Measurements from ENCODE around the gene ZNF697.
"Not testable (repeated sequence)": the region's sequence is repeated elsewhere in the genome, so short reads cannot be mapped to it uniquely, and the experiment has no call there.

The ZNF697 gene

GRCh38 chr1:119605080-119605479 lies 43.0 kb downstream of the ZNF697 start:
- H3K9ac ChIP-seq (ENCODE audit: low read length); H3K36me3 ChIP-seq (ENCODE audit: control insufficient read depth, insufficient read depth, low read length); H3K27ac ChIP-seq (ENCODE audit: low read depth, low read length); H3K27me3 ChIP-seq (ENCODE audit: control insufficient read depth, insufficient read depth, low read length); H3K4me1 ChIP-seq (ENCODE audit: control insufficient read depth, insufficient read depth, low read length); H3K4me3 ChIP-seq (ENCODE audit: low read length): not testable (repeated sequence)

DNA sequence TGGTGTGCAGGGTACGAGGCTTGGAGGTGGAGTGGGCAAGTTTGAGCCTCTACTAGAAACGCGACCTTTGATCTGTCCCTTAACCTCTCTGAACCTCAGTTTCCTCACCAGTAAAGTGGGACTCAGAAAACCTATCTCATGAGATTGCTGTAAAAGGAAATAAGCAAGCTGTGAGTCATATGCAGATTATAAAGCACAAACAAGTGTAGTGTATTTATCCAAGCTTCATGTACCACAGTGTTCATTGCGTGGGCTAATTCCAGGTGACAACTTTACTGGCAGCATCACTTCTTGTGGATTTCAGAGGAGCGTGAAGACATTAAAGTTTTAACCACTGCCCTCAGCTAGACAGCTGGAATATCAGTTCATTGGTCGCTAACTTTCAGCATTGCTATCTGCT lies 44.4 kb downstream of the ZNF697 start:
- Histone ChIP-seq H3K36me3 (ENCODE audit: control insufficient read depth, insufficient read depth, low read length) (no peaks in the 10 kb centered on the region), H3K9ac (ENCODE audit: low read length) (no peak overlapping the region), H3K27me3 (ENCODE audit: control insufficient read depth, insufficient read depth, low read length) (no peaks in the 10 kb centered on the region), H3K4me1 (ENCODE audit: control insufficient read depth, insufficient read depth, low read length) (no peaks in the 10 kb centered on the region), H3K4me3 (ENCODE audit: low read length) (no peak overlapping the region), H3K27ac (ENCODE audit: low read depth, low read length) (no peak overlapping the region)

DNA sequence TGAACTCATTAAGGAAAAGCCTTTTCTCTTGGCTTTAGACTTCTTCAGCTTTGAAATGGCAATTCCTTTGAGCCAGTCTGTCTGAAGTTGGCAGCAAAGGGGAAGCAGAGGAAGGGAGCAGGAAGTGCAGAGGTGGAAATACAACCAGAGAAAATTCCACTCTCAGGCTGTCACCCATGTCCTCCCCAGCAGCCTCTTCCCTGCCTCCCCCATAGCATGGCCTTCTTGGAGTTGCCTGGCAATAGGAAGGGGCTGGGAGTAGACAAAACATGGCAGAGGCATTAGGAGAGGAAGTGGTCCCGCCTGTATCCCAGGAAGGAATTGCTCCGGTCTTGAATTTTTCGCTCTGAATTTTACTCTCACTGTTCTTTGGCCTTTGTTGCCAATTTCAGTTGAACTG lies 44.8 kb downstream of the ZNF697 start:
- H3K9ac ChIP-seq (ENCODE audit: low read length); H3K36me3 ChIP-seq (ENCODE audit: control insufficient read depth, insufficient read depth, low read length); H3K27me3 ChIP-seq (ENCODE audit: control insufficient read depth, insufficient read depth, low read length); H3K4me3 ChIP-seq (ENCODE audit: low read length); H3K4me1 ChIP-seq (ENCODE audit: control insufficient read depth, insufficient read depth, low read length); H3K27ac ChIP-seq (ENCODE audit: low read depth, low read length): not testable (repeated sequence)

DNA sequence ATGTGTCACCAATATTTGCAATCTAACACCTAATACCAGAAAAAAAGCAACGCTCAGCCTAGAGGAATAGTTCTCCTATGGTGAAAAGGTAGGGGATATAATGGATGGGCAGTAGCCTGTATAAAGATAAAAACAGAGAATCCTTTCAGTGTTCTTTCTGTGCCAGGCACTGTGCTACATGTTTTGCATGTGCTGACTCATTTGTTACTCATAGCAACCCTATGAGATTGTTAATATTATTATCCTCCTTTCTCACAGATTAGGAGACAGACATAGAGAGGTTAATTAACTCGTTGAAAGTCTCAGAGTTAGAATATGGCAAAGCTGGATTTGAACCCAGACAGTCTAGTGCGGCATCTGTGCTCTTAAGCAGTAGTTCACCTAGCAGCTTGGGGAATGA lies 45.3 kb downstream of the ZNF697 start:
- not testable (repeated sequence) for H3K27me3 ChIP-seq (ENCODE audit: control insufficient read depth, insufficient read depth, low read length); H3K9ac ChIP-seq (ENCODE audit: low read length); H3K4me1 ChIP-seq (ENCODE audit: control insufficient read depth, insufficient read depth, low read length); H3K27ac ChIP-seq (ENCODE audit: low read depth, low read length); H3K4me3 ChIP-seq (ENCODE audit: low read length); H3K36me3 ChIP-seq (ENCODE audit: control insufficient read depth, insufficient read depth, low read length)

DNA sequence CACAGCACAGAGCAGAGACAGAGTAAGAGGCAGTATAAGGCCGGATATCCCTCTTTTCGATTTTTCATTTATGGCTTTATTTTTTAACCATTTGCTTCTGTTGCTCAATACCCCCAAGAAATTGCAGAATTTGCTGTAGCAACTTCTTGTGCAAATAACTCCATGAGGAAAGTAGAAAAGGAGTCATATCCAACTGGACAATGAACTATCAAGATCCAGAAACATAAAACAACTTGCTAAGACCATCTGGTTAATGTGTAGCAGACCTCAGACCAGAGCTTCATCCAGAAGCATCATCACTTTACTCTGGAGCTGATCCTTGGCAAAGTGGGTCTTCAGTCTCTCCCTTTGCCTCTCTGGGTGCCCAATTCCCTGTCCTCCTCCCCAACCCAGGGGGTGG lies 45.9 kb downstream of the ZNF697 start:
- H3K27ac ChIP-seq (ENCODE audit: low read depth, low read length), result no peak overlapping the region
- no peak overlapping the region for H3K9ac ChIP-seq (ENCODE audit: low read length)
- H3K4me1 ChIP-seq (ENCODE audit: control insufficient read depth, insufficient read depth, low read length), result no peaks in the 10 kb centered on the region
- H3K36me3 ChIP-seq (ENCODE audit: control insufficient read depth, insufficient read depth, low read length), result no peaks in the 10 kb centered on the region
- no peak overlapping the region for H3K4me3 ChIP-seq (ENCODE audit: low read length)
- H3K27me3 ChIP-seq (ENCODE audit: control insufficient read depth, insufficient read depth, low read length), result no peaks in the 10 kb centered on the region

- Histone ChIP-seq H3K4me1 (ENCODE audit: control insufficient read depth, insufficient read depth, low read length) (no peaks in the 10 kb centered on the region), H3K36me3 (ENCODE audit: control insufficient read depth, insufficient read depth, low read length) (no peaks in the 10 kb centered on the region), H3K9ac (ENCODE audit: low read length) (no peak overlapping the region), H3K27me3 (ENCODE audit: control insufficient read depth, insufficient read depth, low read length) (no peaks in the 10 kb centered on the region), H3K4me3 (ENCODE audit: low read length) (no peak overlapping the region), H3K27ac (ENCODE audit: low read depth, low read length) (no peak overlapping the region)
Observed at GRCh38 chr1:119600976-119601375, 47.1 kb downstream of the ZNF697 start.

GRCh38 chr1:119600561-119600960 lies 47.5 kb downstream of the ZNF697 start:
- Histone ChIP-seq H3K36me3 (ENCODE audit: control insufficient read depth, insufficient read depth, low read length) (no peaks in the 10 kb centered on the region), H3K4me1 (ENCODE audit: control insufficient read depth, insufficient read depth, low read length) (no peaks in the 10 kb centered on the region), H3K27me3 (ENCODE audit: control insufficient read depth, insufficient read depth, low read length) (no peaks in the 10 kb centered on the region), H3K9ac (ENCODE audit: low read length) (no peak overlapping the region), H3K4me3 (ENCODE audit: low read length) (no peak overlapping the region), H3K27ac (ENCODE audit: low read depth, low read length) (no peak overlapping the region)

DNA sequence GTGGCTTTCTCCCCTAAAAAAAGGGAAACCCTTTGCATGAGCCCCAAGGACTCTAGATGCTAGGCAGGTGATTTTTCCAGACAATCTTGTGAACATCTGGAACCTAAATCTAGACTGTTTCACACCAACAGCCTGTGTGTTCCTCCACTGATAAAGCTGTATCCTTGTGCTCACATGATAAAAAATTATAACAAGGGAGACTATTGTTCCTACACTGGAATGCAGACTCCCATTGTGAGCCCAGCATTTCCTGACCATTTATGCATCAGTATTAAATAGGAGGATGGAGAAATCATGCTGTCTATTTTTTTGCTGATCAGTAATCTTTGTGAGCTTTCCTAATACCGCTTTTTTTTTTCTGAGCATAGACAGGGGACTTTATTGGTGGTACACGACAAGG lies 52.5 kb downstream of the ZNF697 start:
- Histone ChIP-seq H3K27ac (ENCODE audit: low read depth, low read length) (no peak overlapping the region), H3K4me3 (ENCODE audit: low read length) (no peak overlapping the region), H3K27me3 (ENCODE audit: control insufficient read depth, insufficient read depth, low read length) (no peaks in the 10 kb centered on the region), H3K36me3 (ENCODE audit: control insufficient read depth, insufficient read depth, low read length) (no peaks in the 10 kb centered on the region), H3K4me1 (ENCODE audit: control insufficient read depth, insufficient read depth, low read length) (no peaks in the 10 kb centered on the region), H3K9ac (ENCODE audit: low read length) (no peak overlapping the region)

GRCh38 chr1:119595168-119595567 lies 52.9 kb downstream of the ZNF697 start:
- no peaks in the 10 kb centered on the region for H3K4me1 ChIP-seq (ENCODE audit: control insufficient read depth, insufficient read depth, low read length)
- H3K4me3 ChIP-seq (ENCODE audit: low read length), result no peak overlapping the region
- no peaks in the 10 kb centered on the region for H3K36me3 ChIP-seq (ENCODE audit: control insufficient read depth, insufficient read depth, low read length)
- no peak overlapping the region for H3K27ac ChIP-seq (ENCODE audit: low read depth, low read length)
- H3K27me3 ChIP-seq (ENCODE audit: control insufficient read depth, insufficient read depth, low read length), result no peaks in the 10 kb centered on the region
- H3K9ac ChIP-seq (ENCODE audit: low read length), result no peak overlapping the region

DNA sequence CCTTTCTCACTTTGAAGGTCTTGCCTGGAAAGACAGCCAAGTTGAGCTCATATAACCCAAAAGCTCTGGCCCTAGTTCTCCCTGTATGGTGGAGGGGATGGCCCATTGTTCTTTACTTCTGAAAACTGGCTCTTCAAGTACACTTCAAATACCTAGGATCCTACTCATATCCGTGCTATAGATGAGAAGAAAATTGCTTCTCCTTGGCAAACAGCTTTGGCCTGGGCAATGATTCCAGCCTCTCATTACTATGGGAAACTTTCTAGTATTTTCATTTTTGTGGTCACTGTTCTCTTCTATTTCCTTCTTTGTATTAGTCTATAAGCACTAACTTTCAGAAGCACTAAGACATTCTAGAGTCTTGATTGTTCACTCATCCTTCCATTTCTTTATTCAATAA lies 53.7 kb downstream of the ZNF697 start:
- H3K4me3 ChIP-seq (ENCODE audit: low read length), result no peak overlapping the region
- no peaks in the 10 kb centered on the region for H3K27me3 ChIP-seq (ENCODE audit: control insufficient read depth, insufficient read depth, low read length)
- H3K4me1 ChIP-seq (ENCODE audit: control insufficient read depth, insufficient read depth, low read length), result no peaks in the 10 kb centered on the region

DNA sequence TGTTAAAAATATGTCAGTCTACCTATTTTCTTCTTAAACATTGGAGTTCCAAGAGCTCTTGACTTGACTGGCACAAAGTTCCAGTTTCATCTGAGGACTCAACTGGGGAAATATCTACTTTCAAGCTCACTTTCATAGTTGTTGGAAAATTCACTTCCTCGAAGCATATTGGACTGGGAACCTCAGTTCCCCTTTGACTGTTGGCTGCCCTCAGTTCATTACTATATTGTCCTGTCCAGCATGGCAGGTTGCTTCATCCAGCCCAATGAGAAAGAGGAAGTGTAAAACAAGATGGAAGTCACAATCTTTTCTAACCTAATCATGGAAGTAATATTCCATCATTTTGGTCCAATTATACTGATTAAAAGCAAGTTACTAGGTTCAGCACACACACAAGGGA lies 54.3 kb downstream of the ZNF697 start:
- Histone ChIP-seq H3K27ac (ENCODE audit: low read depth, low read length) (no peak overlapping the region), H3K36me3 (ENCODE audit: control insufficient read depth, insufficient read depth, low read length) (no peaks in the 10 kb centered on the region), H3K4me3 (ENCODE audit: low read length) (no peak overlapping the region), H3K9ac (ENCODE audit: low read length) (no peak overlapping the region), H3K4me1 (ENCODE audit: control insufficient read depth, insufficient read depth, low read length) (no peaks in the 10 kb centered on the region), H3K27me3 (ENCODE audit: control insufficient read depth, insufficient read depth, low read length) (no peaks in the 10 kb centered on the region)

More for the DNA sequence above, 53.7 kb downstream of the ZNF697 start:
- no peaks in the 10 kb centered on the region for H3K36me3 ChIP-seq (ENCODE audit: control insufficient read depth, insufficient read depth, low read length)
- no peak overlapping the region for H3K9ac ChIP-seq (ENCODE audit: low read length)
- no peak overlapping the region for H3K27ac ChIP-seq (ENCODE audit: low read depth, low read length)

- Histone ChIP-seq H3K4me3 (ENCODE audit: low read length) (no peak overlapping the region), H3K27me3 (ENCODE audit: control insufficient read depth, insufficient read depth, low read length) (no peaks in the 10 kb centered on the region), H3K27ac (ENCODE audit: low read depth, low read length) (no peak overlapping the region), H3K4me1 (ENCODE audit: control insufficient read depth, insufficient read depth, low read length) (no peaks in the 10 kb centered on the region), H3K36me3 (ENCODE audit: control insufficient read depth, insufficient read depth, low read length) (no peaks in the 10 kb centered on the region), H3K9ac (ENCODE audit: low read length) (no peak overlapping the region)
Observed at GRCh38 chr1:119590393-119590792, 57.7 kb downstream of the ZNF697 start.

DNA sequence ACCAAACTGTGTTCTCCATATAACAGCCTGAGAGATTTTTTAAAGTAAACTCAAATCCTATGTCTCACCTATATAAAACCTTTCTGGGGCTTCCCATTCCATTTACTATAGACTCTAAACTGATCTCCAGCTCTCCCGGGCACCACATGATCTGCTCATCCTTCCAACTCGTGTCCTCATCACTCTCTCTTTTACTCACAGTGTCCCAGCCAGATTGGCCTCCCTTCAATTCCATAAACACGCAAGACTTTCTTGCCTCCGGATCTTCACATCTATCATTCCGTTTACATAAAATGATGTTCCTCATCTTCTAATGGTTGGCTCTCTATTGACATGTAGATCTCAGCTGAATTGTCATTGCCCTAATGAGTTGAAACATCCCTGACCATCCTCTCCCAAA lies 59.4 kb downstream of the ZNF697 start:
- Histone ChIP-seq H3K4me1 (ENCODE audit: control insufficient read depth, insufficient read depth, low read length) (no peaks in the 10 kb centered on the region), H3K36me3 (ENCODE audit: control insufficient read depth, insufficient read depth, low read length) (no peaks in the 10 kb centered on the region), H3K9ac (ENCODE audit: low read length) (no peak overlapping the region), H3K4me3 (ENCODE audit: low read length) (no peak overlapping the region), H3K27me3 (ENCODE audit: control insufficient read depth, insufficient read depth, low read length) (no peaks in the 10 kb centered on the region), H3K27ac (ENCODE audit: low read depth, low read length) (no peak overlapping the region)

GRCh38 chr1:119587341-119587740 lies 60.7 kb downstream of the ZNF697 start:
- Histone ChIP-seq H3K9ac (ENCODE audit: low read length) (no peak overlapping the region), H3K27me3 (ENCODE audit: control insufficient read depth, insufficient read depth, low read length) (no peaks in the 10 kb centered on the region), H3K4me1 (ENCODE audit: control insufficient read depth, insufficient read depth, low read length) (no peaks in the 10 kb centered on the region), H3K4me3 (ENCODE audit: low read length) (no peak overlapping the region), H3K27ac (ENCODE audit: low read depth, low read length) (no peak overlapping the region), H3K36me3 (ENCODE audit: control insufficient read depth, insufficient read depth, low read length) (no peaks in the 10 kb centered on the region)

Data from rectal smooth muscle tissue (tissue), 1 donor.